Measurements from ENCODE around the gene ELF5. TPM values are rescaled to one million over a fixed set of nuclear protein-coding genes. Genes with fewer than 3 reads are reported as not detected.

The ELF5 gene
- total and polyA plus RNA-seq, 2 of the 13 experiments (the other 11 are each of a cell fraction or from before 2014, with no cell fraction given) = 0.51 to 2.6 TPM

DNA sequence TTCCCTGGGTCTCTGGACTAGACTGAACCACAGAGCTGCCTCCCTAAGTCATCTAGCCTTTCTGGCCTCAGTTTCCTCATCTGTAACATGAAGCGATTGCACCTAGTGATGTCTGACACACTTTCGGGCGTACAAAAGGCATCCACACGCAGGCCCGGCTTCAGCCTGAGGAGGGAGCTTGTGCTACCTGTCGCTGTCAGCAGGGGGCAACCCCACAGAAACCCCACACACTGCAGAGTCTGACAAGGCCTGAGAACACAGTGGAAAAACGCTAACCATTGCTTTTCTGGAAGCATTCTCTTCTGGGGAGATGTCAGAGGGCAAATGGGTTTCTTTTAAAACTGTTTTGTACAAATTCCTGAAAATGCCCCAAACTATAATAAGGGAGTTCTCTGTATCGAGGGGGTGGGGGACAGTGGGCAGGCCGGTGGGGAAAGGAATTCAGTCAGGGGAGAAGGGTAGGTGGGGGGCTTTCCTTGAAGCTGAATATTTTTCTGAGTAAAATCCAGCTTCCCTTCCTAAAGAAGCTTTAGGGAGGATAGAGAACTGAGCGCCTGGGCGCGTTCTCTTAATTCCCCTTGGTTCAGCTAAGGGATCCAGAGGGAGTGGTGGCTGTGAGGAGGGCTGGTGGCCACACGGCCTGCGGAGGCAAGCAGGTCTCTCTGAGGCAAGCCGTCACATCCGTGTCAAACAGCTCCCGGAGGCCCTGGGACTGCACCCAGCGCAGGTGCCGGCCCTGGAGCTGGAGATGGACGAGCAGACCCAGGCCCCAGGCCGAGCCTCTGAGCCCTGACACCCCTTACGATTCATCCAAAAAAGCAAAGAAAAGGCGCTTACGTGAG is 533 bp downstream of the ELF5 start (continued):
- TF ChIP-seq, protein P1, sequence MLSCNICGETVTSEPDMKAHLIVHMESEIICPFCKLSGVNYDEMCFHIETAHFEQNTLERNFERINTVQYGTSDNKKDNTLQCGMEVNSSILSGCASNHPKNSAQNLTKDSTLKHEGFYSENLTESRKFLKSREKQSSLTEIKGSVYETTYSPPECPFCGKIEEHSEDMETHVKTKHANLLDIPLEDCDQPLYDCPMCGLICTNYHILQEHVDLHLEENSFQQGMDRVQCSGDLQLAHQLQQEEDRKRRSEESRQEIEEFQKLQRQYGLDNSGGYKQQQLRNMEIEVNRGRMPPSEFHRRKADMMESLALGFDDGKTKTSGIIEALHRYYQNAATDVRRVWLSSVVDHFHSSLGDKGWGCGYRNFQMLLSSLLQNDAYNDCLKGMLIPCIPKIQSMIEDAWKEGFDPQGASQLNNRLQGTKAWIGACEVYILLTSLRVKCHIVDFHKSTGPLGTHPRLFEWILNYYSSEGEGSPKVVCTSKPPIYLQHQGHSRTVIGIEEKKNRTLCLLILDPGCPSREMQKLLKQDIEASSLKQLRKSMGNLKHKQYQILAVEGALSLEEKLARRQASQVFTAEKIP (CRISPR knock-in tag; IDR thresholded peaks at IDR 0.05; ENCODE audit: borderline replicate concordance) = no peak
- TF ChIP-seq SAP130 (CRISPR knock-in tag; IDR thresholded peaks at IDR 0.05; ENCODE audit: low read depth) (peak; percentile 24; the same call in 1 of the 2 replicates), ZNF761 (CRISPR knock-in tag; conservative IDR thresholded peaks at IDR 0.05) (no peak), SPEN (CRISPR knock-in tag; IDR thresholded peaks at IDR 0.05; ENCODE audit: low read depth) (0 out of 2 replicates have a peak, but pooled peaks have one; percentile 31), ZNF121 (CRISPR knock-in tag; IDR thresholded peaks at IDR 0.05) (no peak), TAF1 (CRISPR knock-in tag; IDR thresholded peaks at IDR 0.05) (no peak), PAX8 (CRISPR knock-in tag; IDR thresholded peaks at IDR 0.05; ENCODE audit: borderline replicate concordance) (no peak), ZNF12 (CRISPR knock-in tag; IDR thresholded peaks at IDR 0.05) (no peak), HNF4G (IDR thresholded peaks at IDR 0.05; ENCODE audit: borderline replicate concordance, low read depth, low read length) (no peak), HNF4G (CRISPR knock-in tag; IDR thresholded peaks at IDR 0.05; ENCODE audit: borderline replicate concordance, low read depth) (no peak), ATRX (CRISPR knock-in tag; IDR thresholded peaks at IDR 0.05; ENCODE audit: borderline replicate concordance) (no peak), ZMYM2 (CRISPR knock-in tag; IDR thresholded peaks at IDR 0.05) (no peak), IKZF1 (IDR thresholded peaks at IDR 0.05) (no peak), ZNF331 (CRISPR knock-in tag; IDR thresholded peaks at IDR 0.05) (peak; percentile 38; the same call in 1 of the 2 replicates)
- TF ChIP-seq, protein P2, sequence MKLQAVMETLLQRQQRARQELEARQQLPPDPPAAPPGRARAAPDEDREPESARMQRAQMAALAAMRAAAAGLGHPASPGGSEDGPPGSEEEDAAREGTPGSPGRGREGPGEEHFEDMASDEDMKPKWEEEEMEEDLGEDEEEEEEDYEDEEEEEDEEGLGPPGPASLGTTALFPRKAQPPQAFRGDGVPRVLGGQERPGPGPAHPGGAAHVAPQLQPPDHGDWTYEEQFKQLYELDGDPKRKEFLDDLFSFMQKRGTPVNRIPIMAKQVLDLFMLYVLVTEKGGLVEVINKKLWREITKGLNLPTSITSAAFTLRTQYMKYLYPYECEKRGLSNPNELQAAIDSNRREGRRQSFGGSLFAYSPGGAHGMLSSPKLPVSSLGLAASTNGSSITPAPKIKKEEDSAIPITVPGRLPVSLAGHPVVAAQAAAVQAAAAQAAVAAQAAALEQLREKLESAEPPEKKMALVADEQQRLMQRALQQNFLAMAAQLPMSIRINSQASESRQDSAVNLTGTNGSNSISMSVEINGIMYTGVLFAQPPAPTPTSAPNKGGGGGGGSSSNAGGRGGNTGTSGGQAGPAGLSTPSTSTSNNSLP (IDR thresholded peaks at IDR 0.05; ENCODE audit: low read depth, low read length) = no peak
- TF ChIP-seq, protein P3, sequence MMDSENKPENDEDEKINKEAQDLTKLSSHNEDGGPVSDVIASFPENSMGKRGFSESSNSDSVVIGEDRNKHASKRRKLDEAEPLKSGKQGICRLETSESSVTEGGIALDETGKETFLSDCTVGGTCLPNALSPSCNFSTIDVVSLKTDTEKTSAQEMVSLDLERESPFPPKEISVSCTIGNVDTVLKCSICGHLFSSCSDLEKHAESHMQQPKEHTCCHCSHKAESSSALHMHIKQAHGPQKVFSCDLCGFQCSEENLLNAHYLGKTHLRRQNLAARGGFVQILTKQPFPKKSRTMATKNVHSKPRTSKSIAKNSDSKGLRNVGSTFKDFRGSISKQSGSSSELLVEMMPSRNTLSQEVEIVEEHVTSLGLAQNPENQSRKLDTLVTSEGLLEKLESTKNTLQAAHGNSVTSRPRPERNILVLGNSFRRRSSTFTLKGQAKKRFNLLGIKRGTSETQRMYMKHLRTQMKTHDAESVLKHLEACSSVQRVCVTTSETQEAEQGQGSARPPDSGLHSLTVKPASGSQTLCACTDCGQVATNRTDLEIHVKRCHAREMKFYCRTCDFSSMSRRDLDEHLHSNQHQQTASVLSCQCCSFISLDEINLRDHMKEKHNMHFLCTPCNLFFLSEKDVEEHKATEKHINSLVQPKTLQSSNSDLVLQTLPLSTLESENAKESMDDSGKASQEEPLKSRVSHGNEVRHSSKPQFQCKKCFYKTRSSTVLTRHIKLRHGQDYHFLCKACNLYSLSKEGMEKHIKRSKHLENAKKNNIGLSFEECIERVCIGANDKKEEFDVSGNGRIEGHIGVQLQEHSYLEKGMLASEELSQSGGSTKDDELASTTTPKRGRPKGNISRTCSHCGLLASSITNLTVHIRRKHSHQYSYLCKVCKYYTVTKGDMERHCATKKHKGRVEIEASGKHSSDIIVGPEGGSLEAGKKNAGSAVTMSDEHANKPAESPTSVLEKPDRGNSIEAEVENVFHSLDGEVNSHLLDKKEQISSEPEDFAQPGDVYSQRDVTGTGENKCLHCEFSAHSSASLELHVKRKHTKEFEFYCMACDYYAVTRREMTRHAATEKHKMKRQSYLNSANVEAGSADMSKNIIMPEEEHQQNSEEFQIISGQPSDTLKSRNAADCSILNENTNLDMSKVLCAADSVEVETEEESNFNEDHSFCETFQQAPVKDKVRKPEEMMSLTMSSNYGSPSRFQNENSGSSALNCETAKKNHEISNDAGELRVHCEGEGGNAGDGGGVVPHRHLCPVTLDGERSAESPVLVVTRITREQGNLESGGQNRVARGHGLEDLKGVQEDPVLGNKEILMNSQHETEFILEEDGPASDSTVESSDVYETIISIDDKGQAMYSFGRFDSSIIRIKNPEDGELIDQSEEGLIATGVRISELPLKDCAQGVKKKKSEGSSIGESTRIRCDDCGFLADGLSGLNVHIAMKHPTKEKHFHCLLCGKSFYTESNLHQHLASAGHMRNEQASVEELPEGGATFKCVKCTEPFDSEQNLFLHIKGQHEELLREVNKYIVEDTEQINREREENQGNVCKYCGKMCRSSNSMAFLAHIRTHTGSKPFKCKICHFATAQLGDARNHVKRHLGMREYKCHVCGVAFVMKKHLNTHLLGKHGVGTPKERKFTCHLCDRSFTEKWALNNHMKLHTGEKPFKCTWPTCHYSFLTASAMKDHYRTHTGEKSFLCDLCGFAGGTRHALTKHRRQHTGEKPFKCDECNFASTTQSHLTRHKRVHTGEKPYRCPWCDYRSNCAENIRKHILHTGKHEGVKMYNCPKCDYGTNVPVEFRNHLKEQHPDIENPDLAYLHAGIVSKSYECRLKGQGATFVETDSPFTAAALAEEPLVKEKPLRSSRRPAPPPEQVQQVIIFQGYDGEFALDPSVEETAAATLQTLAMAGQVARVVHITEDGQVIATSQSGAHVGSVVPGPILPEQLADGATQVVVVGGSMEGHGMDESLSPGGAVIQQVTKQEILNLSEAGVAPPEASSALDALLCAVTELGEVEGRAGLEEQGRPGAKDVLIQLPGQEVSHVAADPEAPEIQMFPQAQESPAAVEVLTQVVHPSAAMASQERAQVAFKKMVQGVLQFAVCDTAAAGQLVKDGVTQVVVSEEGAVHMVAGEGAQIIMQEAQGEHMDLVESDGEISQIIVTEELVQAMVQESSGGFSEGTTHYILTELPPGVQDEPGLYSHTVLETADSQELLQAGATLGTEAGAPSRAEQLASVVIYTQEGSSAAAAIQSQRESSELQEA (CRISPR knock-in tag; IDR thresholded peaks at IDR 0.05; ENCODE audit: not compliant biosample characterization) = no peak
- TF ChIP-seq, protein P4, sequence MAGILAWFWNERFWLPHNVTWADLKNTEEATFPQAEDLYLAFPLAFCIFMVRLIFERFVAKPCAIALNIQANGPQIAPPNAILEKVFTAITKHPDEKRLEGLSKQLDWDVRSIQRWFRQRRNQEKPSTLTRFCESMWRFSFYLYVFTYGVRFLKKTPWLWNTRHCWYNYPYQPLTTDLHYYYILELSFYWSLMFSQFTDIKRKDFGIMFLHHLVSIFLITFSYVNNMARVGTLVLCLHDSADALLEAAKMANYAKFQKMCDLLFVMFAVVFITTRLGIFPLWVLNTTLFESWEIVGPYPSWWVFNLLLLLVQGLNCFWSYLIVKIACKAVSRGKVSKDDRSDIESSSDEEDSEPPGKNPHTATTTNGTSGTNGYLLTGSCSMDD (CRISPR knock-in tag; IDR thresholded peaks at IDR 0.05) = no peak

Data from HepG2 (cell line).